GM21381 (cell line): ENCODE results near the gene CARS1.

ENCODE experiments used
- ATAC-seq: cut with Tn5 transposase; IDR thresholded peaks from one replicate; pipeline ENCODE4 v1.9.1; 2021; ENCODE audit warnings: mild to moderate bottlenecking, moderate library complexity; ENCODE audit not compliant: unreplicated experiment

Gene CARS1

GRCh38 chr11:2963112-2963754 is 94.0 kb downstream of the CARS1 start:
- ATAC-seq = no peak

DNA sequence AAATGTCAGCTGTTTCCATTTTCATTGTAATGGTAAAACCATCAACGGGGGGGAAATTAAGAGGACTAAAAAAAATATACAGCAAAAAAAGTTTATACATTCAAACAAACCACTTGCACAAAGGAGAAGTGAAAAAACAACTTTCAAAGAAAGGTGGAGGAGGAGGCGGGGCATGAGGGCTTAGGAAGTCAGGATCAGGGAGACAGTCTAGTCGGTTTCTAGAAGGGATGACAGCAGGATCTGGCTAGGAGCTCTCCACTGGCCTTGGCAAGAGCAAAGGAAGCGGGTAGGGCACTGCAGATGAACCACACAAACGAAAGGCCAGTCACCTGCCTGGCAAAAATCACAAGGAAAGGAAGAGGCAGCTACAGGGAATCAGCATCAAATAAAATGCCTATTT is 96.1 kb downstream of the CARS1 start:
- ATAC-seq = no peak

- ATAC-seq = no peak
These were observed 97.1 kb downstream of the CARS1 start for GRCh38 chr11:2960139-2960538.

GRCh38 chr11:2958251-2958650 is 99.0 kb downstream of the CARS1 start:
- ATAC-seq = no peak

- ATAC-seq = no peak
These were observed 101.2 kb downstream of the CARS1 start for GRCh38 chr11:2955906-2956476.

DNA sequence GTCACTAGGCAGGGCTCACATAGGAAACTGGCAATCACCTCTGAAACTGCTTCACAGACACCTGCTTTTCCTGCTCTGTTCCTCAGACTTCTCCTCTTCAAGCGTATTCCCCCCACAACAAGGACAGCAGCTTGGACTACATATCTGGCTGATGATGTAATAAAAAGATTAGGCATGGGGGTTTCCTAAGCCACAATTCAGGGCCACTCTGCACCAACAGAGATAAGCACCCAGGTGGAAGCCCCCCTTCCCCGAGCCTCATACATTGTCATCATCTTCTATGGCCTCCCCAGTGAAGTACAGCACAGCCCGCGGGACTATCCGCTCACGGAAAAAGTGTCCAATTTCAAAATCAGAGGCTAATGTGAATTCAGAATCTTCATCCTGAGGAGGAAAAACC is 103.0 kb downstream of the CARS1 start:
- ATAC-seq = no peak

DNA sequence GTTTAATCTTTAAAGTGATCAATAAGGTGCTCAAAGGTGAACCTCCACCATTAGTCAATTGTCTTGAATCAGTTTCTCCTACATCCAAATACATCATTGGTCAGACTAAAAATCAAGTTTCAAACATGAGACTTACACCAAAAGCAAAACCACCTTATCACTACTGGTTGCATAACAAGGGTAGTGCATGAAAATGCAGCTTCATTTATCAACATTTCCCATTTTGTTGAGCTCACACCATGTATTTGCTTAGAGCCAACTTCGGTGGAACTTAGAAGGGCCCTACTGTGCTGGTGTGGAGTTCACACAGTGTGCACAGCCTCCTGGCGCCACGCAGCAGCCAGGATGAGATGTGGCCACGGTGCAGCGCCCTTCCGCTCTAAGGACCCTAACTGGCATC is 104.9 kb downstream of the CARS1 start:
- no peak for ATAC-seq

GRCh38 chr11:2951231-2952110 is 105.8 kb downstream of the CARS1 start:
- ATAC-seq = no peak
